NCI-H1048 (cell line): ENCODE results near the gene CCDC3.

Experiments used
- DNase-seq: peaks from one replicate; lab custom pipeline; 2025; lab: John Stamatoyannopoulos, UW

CCDC3 gene

GRCh38 chr10:12961416-12962205 lies 39.9 kb downstream of the CCDC3 start:
- DNase-seq = no peak

DNA sequence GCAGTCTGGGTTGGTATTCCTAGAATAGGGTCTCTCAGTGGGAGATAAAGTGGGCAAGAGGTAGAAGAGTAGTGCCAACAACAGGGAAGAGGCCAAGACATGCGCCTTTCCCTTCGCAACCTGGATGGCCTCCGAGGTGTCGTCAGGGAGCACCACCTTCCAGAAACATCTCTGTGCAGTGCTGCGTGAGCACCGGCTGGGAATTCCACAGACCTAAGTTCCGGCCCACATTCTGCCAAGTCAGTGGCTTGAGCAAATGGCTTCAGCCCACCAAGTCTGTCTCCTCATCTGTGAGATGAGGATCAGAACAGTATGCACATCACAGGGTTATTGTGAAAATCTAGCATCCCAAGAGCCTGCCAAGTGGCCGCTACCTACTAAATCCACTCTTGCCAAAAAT lies 40.6 kb downstream of the CCDC3 start:
- DNase-seq = no peak

DNA sequence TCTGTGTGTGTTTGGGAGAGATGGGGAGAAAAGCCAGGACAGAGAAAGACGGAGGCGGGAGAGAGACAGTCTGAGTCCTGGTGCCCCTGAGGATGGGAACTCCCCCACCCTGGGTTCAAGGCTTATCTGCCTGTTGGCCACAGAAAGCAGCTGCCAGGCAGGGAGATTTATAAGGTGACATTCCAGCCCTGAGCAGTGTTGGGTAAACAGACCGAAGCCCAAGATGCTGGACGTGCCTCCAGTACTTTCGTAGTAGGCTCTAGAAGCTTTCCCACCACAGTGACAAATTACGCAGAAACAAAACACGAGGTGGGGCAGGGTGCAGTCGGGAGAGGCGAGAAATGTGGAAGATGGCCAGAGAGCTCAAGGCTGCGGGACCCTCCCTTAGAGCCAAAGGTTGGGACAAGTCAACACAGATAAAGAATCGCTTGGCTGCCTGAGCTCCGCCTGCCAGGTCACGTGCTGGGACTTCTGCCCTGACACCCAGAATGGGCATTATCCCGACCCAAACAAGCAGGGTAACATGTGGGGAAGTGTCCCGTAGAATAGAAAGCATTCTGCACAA lies 41.1 kb downstream of the CCDC3 start:
- no peak for DNase-seq

GRCh38 chr10:12958546-12959110 lies 42.9 kb downstream of the CCDC3 start:
- DNase-seq = no peak

DNA sequence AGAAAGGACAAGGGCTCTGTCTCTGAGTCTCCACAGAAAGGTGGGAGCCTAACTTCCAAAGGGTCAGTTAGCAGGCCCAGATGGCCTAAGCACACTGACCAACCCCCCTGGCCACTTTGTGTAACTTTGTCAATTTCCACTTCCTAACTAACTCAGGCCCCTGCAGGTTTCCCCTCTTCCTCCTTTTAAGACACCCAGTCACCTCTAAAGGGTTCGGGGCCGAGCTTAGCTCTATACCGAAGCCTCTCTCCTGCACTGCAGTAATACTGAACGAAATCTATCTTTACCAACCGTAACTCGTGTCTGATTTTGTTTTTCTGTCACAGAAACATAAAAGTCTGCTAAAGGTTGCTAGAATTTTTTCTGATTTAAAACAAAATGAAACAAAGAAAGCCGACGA lies 44.4 kb downstream of the CCDC3 start:
- DNase-seq = no peak

GRCh38 chr10:12954866-12955265 lies 46.6 kb downstream of the CCDC3 start:
- DNase-seq = no peak

- no peak for DNase-seq
These were observed 50.9 kb downstream of the CCDC3 start for GRCh38 chr10:12950583-12951128.

GRCh38 chr10:12949248-12949647 lies 52.3 kb downstream of the CCDC3 start:
- no peak for DNase-seq

DNA sequence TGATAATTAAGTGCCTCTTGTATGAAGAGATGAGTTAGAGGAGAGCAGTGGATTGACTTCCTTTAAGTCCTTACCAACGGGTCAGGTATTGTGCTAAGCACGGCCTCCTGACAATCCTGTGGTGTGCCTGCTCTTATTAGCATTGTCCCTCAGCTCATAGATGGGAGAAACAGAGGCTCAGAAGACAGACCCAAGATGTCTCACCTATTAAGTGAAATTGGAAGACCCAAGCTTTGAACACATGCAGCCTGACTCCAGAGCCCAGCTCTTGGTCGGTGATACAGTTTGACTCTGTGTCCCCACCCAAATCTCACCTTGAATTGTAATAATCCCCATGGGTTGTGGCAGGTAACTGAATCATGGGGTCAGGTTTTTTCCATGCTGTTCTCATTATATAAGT lies 53.8 kb downstream of the CCDC3 start:
- DNase-seq = no peak

GRCh38 chr10:12946372-12946771 lies 55.1 kb downstream of the CCDC3 start:
- DNase-seq = no peak

DNA sequence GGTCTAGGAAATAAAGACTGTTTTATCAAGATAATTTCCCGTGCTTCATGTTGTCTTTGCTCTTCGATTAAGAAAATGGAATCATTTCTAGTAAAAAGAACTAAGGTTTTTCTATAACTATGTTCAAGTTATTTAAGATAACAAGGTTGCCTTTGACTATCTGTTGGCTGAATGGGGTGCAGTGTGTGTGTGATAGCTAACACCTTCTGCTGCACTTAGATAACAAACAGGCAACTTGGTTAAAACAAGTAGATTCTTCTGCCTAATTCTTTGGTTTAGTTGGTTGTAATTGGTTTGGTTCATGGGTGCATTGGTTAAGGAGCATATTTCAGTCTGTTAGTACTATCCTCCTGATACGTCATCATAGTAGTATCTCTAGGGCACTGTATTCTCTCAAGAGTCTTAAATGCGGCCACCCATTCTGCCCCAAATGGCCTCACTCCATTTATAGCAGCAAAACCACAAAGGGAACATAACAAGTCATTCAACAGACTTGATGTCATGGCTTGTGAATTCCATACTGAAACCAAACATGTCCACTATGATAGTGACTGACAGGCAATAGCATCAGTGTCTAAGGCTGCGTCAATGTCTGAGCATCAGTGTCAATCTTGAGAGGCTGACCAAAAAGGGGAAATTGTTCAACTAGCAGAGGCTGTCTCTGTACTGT lies 55.7 kb downstream of the CCDC3 start:
- no peak for DNase-seq

- DNase-seq = no peak
These were observed 56.6 kb downstream of the CCDC3 start for GRCh38 chr10:12944931-12945330.

DNA sequence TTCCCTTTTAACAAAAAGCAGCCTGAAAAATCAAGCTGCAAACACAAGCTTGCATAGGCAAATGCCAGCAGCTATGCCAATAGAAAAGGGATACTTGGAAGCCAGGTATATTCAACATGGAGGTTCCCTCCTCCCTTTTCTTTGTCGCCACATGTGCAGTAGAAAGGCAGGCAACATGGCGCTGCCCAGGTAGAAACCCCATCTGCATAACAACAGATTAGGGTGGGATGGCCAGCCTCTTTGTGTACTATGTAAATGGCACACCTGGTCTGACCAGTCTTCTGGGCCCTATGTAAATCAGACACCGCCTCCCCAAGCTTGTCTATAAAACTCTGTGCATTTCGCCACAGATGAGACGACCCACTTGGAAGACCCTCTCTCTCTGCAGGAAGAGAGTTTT lies 58.1 kb downstream of the CCDC3 start:
- DNase-seq = no peak

DNA sequence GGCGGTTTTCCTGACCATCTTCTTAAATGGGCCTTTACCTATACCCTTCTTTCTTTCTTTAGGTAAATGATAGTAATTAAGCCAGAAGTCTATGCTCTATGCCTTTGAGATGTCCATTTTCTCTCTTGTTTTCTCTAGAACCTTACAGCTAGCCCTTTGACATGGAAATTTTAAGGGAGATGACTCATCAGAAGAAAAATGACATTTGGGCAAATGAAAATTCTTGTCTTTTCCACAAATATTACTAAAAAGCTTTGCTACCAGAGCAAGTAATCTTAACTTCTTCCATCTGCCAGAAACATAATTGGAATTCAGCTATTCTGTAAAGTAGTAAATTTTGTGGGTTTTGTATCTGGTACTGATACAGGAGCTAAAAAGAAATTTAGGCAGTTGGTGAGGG lies 59.5 kb downstream of the CCDC3 start:
- DNase-seq = no peak

DNA sequence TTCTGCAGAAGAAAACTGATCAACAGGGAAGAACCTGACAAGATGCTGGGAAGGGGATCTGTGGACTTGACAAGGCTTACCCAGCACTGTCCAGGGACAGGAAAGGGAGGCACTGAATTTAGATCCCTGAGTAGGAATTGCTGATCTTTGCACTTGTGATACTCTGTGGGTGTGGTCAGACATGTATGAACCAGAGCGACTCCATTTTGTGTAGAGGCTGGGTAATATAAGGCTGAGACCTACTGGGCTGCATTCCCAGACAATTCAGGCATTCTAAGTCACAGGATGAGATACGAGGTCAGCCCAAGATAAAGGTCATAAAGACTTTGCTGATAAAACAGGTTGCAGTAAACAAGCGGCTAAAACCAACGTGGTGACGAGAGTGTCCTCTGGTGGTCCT lies 60.7 kb downstream of the CCDC3 start:
- DNase-seq = no peak

- no peak for DNase-seq
These were observed 63.2 kb downstream of the CCDC3 start for GRCh38 chr10:12938271-12938670.

- DNase-seq = no peak
These were observed 64.0 kb downstream of the CCDC3 start for GRCh38 chr10:12937527-12937926.

- DNase-seq = no peak
These were observed 66.7 kb downstream of the CCDC3 start for GRCh38 chr10:12934777-12935176.

DNA sequence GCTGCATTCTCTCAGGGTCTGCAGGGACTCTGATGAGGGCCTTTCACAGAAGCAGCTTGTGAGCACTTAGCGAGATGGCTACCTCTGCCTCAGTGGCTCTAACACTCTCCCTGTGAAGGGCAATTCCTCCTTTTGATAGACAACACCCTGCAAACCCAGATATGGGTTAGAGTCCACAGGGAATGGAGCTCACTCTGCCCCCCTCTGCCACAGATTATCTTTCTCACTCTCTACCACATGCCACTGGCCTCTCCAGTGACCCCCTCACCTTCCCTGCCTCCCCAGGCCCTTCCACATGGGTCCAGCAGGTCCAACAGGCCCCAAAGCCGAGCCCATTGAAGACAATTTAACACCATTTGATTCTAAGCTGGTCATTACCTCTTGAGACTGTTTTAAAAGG lies 72.1 kb downstream of the CCDC3 start:
- no peak for DNase-seq

GRCh38 chr10:12928571-12928970 lies 72.9 kb downstream of the CCDC3 start:
- no peak for DNase-seq

DNA sequence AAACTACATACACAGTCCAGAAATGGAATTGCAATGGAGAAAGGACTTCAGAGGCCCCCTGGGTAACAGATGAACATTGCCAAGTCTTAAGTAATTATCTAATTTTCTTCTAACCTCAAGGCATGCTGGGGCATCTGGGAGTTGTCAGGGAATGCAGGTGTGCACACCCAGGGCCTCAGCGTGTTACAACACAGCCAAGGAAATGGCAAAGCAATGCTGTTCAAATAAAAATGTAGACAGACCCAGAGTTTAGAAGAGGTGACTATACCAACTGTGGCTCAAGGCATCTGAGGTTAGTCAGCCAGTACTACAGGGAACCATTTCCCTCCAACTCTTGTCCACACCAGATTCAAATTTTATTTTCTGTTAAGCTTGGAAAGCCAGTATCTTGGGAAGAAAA lies 73.6 kb downstream of the CCDC3 start:
- DNase-seq = no peak

- no peak for DNase-seq
These were observed 75.7 kb downstream of the CCDC3 start for GRCh38 chr10:12925845-12926244.

DNA sequence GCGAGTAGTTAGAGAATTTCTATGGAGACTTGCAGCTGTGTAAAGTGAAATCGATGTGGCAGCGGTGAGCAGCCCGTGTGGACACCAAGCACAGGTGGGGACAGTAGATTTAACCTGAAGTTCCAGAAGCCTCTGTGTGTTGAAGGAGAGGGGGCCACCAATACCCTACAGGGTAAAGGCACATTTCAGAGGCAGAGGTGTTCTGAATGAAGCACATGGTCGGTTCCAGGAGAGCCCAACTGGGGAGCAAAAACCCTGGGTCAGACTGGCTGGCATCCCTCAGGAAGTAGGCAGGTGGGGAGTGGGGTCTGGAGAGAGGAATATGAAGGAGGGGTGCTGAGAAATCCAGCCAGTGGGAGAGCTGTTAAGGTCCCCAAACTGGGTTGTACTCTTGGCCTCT lies 76.6 kb downstream of the CCDC3 start:
- DNase-seq = no peak
